HG03108 (cell line): ENCODE results near the gene CAMK2D.

Experiments
- ATAC-seq: cut with Tn5 transposase; IDR thresholded peaks from one replicate; pipeline ENCODE4 v1.9.1; 2021; ENCODE audit warnings: moderate library complexity; ENCODE audit not compliant: unreplicated experiment

CAMK2D gene

DNA sequence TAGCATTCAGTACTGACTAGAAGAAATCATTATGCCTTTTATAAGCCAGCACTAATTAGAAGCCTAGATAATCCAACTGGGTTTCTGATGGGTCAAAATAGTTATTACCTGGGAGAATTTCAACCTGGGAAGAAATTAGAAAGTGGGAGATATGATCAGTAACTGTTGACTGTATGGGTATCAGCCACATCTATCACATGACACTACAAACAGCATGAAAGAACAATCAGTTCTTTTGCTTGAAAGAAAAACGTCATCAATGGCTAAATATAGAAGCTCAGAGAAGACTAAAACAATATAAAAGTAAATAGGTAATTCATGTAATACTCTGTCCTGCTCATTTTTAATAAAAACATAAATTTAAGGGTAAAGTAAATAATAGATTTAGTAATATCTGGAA, 145.1 kb downstream of the CAMK2D start:
- ATAC-seq: no peak

DNA sequence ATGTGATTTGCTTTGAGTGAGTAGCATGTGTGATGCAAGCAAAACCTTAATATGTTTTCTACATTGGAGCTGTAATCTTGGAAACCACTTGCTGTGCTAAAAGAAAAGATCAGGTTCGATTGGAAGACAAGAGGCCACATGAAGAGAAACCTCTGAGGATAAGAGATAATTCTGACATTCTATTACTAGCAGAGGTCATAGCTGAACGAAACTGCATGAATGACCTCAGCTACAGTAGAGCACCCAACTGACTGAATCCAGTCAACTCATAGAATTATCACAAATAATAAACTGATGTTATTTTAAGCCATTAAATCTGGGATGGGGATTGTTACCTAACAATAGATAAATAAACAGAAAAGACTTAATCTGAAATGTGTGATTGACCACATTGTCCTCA, 147.1 kb downstream of the CAMK2D start:
- no peak for ATAC-seq

DNA sequence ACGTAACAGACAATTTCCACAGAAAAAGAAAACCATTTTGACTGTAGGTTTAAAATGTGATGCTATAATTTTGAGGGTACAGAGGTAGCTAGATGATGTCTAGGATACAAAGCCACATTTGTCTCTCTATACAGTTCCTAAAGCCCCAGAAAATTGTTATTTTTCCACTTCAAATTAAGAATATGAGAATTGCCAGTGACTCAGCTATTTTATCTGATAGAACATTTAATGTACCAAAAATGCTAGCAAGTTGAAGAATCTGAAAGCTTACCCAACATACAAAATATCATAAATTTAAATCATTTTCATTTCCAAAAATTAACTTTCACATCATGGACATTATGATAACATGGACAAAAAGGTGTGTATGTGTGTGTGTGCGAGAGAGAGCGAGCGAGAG, 148.0 kb downstream of the CAMK2D start:
- ATAC-seq: no peak

DNA sequence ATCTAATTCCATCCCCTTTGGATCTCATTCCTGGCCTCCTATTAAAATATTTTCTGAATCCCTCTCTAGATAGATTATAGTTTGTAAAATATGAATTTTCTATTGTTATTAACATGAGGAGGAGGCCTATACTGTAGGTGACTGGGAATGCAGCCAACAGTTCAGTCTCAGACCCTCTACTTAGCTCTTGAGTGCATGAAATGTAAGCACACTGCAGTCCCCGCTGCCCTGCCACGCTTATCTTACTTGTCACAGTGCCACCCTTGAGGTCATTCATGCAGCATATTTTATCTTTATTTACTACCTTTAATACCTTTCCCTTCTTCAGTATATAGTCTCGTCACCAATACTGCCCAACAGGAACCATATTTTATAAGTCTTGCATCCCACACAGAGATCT, 151.0 kb downstream of the CAMK2D start:
- ATAC-seq: no peak

DNA sequence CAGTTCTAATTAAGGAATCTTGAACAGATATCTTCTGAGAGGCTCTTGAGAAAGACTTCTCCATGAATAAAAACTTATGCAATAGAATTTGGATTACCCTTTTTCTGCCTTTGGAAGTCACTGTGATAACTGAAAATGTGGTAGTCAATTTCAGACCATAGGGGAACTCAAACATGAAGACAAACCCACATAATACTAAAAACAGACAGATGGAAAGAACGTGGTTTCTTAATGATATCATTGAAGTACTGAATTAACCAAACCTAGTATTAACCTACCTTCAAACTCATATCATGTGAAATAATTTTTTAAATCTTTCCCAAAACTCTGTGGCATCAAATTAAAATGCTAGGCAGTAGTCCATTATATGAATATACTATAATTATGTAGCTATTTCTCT, 153.5 kb downstream of the CAMK2D start:
- no peak for ATAC-seq

DNA sequence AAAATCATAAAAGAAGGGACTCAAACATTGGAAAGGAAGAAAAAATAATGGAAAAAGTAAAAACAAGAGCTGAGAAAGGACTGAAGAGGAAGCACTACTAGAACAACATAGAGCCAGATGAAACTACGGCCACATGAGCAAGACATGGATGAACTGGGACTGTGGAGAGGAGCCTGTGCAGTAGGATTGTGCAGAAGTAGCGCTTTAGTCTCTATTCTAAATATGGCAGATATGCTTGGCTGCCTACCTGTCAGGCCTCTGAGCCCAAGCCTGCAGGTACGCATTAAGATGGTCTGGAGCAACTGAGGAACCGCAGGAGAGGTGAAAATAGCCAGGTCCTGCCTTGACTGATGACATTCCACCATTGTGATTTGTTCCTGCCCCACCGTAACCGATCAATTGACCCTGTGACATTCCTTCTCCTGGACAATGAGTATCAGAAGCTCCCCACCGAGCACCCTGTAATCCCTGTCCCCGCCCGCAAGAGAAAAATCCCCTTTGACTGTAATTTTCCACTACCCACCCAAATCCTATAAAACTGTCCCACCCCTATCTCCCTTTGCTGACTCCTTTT, 154.3 kb downstream of the CAMK2D start:
- no peak for ATAC-seq

DNA sequence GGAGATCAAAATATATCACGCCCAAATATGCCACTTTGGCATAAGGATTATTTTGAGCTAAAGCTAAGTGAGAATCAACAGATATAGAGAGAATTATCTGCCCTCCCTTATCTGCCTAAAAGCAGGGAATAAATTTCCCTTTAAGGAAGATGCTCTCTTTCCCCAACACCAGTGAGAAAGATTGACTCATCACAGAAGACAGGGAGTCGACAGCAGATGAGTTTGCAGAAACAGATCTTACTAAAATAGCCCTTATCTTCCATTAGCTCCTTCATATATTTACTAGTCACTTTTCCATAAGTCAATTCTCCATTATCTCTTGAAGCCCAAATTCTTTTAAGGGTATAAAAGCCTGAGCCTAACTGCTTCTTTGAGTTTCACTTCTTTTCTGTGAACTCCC, 156.6 kb downstream of the CAMK2D start:
- ATAC-seq: no peak

DNA sequence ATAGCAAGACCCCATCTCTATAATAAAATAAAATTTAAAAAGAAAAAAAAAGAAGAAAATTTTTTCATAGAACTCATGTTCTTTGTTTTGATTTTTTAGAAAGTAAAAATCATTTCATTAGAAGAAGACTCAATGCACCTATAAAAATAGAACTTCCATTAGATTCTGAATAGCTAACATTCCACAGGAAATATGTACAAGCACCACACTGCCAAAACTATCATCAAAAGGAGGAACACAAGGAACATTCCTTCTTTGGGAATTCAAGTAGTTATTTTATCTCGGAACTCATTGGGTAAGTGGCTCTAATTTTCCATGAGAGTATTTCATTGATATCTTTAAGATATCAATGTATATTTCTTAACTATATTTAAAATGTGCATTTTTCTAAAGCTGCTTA, 157.6 kb downstream of the CAMK2D start:
- ATAC-seq: no peak

DNA sequence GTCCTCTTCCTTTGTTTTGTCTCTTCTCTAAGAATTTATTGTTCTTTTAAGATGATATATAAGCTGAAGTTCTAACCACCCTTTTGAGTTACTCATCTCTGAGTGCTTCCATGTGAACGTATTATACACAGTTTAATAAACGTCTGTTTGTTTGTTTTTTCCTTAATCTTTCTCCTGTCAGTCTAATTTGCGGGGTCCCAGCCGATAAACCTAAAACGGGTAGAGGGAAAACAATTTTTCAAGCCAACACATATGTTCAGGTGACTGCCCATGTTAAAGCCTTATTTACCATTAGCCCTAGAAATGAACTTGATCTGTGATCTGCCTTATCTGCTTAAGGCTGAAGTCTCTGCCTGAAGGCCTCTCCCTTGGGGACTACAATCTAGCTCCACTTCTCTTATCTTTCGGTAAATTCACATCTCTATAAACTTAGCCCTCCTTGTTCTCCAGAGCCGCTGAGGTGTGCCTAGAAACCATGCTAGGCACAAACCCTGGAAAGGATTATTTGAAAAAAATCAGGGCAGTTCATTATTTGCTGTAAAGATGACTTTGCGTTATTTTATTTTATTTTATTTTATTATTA, 158.8 kb downstream of the CAMK2D start:
- ATAC-seq: no peak

DNA sequence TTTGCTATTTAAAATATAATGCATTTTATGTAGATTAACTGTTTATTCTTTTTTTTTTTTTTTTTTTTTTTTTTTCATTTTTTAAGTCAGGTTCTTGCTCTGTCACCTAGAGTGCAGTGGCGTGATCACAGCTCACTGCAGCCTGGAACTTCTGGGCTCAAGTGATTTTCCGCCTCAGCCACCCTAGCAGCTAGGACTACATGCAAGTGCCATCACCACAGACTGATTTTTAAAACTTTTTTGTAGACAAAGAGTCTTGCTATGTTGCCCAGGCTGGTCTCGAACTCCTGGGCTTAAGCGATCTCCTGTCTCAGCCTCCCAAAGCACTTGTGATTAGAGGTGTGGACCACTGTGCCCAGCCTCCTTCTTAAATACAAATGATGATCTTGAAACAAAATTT, 159.9 kb downstream of the CAMK2D start:
- no peak for ATAC-seq

DNA sequence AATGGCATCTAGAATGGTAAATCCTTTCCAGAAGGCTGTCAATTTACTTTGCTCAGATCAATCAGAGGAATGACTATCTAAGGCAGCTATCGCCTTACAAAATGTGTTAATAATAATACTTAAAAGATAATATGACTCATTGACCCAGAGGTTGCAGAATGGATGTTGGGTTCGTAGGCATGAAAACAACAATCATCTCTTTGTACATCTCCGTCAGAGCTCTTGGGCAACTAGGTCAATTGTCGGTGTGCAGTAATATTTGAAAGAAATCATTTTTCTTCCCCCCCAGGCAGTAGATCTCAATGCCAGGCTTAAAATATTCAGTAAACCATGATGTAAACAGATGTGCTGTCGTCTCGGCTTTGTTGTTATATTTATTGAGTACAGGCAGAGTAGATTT, 165.1 kb downstream of the CAMK2D start:
- no peak for ATAC-seq

DNA sequence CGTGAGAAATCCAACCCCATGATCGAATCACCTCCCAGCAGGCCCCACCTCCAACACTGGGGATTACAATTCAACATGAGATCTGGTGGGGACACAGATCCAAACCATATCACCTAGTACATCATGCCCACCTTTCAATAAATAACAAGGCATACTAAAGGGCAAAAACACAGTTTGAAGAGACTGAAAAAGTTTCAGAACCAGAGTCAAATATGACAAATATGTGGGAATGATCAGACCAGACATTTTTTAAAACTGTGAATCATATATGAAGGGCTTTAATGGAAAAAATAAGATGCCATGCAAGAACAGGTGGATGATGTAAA, 167.3 kb downstream of the CAMK2D start:
- no peak for ATAC-seq

DNA sequence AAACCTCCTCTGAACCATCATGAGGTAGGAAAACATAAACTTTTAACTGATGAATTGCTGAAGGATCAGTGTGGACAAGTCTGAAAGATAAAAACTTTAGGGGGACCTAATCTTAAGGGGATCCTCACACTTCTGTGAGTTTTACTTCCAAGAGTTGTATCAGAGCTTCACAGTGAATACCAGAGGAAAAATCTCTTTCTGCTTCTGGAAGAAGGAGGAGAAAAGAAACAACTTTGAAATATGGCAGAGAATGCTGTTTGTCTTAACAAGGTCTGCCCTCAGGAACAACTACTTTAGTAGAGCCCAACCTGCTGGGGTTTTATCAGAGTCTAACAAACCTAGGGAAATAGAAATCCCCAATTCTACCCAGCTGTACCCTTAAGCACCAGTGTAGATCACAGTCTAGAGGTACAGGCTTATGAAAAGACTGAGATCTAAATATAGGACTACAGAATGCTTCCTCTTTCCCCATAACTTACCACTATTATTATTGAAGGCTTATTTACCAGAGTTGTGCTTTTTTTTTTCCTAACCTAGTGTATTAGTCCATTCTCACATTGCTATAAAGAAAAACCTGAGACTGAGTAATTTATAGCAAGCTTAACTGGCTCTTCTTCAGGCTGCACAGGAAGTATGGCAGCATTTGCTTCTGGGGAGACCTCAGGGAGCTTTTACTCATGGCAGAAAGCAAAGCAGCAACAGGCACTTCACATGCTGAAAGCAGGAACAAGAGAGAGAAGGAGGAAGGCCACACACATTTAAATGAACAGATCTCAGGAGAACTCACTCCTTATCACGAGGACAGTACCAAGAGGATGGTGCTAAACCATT, 167.9 kb downstream of the CAMK2D start:
- ATAC-seq: no peak

DNA sequence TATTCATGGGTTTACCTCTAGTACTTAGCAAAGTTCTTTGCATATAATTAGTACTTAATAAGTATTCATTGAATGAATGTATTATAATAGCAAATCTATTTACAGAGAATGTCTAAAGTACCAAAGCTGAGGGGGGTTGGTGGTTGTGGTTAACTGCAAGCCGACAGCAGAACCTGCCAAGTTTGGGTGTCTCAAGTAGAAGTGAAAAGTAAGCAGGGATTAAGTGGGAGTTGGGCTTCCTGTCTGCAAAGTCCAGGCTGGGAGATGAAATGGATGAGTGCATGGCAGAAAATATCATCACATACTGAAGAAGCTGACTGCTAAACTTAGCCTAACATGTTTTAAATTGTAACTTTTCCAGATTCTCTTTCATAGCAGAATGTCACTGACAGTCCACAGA, 169.6 kb downstream of the CAMK2D start:
- no peak for ATAC-seq

DNA sequence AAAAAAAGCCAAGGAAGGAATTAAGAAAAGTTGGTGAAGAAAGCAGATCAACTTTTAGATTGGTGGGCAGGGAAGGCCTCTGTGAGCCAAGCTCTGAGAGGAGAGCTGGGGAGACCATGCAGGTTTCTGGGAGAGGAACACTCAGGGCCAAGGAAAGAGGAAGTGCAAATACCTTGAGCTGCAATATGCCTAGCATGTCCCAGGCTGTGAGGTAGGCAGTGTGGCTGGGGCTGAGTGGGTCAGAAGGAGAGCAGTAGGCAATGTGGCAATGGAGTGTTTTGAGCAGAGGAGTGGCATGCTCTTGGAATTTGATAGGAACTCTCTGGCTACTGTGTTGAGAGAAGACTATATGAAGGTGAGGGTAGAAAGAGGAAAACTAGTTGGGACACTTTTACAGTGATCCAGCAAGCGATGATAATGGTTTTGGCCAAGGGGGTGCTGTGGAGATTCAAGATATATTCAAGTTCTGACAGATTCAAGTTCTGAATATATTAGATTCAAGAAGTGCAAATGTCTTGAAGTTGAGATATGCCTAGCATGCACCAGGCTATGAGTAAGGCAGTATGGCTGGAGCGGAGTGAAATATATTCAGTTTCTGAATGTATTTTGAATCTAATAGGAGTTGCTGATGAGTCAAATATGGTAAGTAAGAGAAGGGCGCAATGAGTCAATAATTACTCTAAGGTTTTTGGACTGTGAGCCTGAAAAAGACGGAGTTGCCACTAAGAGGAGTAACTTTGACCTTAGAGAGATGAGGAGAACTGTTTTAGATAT, 172.5 kb downstream of the CAMK2D start:
- ATAC-seq: no peak

DNA sequence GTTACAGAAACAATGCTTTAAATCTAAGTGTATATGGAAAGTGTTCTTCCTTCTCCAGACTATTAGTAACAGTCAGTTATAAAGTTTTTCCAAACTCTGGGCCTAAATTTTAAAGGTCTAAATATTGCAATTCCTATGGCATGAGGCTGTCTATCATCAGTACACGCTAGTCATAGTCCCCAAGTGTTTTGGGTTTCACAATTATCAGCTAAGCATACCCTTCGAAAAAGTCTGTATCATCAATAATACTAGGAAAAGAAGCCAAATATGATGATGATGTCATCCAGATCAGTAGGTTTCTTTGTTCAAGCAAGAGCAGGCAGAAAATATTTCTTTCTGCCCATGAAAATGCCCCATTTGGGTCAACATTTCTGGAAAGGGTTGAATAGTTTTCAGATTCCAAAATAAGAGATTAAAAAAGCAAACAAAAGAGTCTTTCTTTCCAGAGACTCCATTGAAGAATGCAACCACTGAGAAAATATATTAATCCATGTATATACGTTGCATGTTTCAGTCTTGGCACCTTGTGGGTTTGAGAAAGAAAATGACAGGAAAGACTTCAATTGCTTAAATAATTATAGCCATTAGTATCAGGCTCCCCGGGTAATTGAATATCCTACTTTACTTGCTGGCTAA, 173.8 kb downstream of the CAMK2D start:
- no peak for ATAC-seq

DNA sequence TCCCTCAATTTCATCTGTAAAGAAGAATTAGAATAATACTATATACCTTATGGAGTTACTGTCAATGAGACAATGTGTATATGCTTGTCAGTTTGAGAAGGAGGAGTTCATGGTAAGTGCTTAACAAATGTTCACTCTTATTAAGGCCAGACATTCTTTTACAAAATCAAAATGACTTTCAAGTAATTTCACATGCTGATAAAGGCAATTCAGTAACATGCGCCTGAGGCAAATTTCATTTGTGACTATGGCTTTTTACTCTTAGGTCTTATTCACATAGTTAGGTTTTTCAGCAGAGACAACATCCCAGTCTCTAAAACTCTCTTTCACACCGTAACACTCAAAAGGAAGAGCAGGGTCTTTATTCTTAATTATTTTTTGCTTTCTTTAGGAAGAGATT, 174.4 kb downstream of the CAMK2D start:
- ATAC-seq: no peak

DNA sequence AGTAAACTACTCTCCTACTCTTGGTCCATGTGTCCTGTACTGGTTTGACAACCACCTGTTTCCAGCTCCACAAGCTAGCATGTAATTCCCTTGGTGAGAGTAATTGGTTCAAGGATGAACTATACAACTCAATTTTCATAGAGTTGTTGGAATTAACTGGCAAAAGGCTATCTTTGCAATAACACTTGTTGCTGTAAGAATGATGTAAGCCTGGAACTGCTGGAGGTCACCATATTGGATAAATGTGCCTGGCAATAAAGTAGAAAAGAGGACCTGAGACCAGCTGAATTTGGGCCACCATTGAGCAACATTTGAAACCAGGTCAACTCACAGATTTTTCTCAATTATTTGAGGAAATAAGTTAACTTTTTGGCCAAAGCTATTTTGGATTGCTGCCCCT, 175.5 kb downstream of the CAMK2D start:
- no peak for ATAC-seq

DNA sequence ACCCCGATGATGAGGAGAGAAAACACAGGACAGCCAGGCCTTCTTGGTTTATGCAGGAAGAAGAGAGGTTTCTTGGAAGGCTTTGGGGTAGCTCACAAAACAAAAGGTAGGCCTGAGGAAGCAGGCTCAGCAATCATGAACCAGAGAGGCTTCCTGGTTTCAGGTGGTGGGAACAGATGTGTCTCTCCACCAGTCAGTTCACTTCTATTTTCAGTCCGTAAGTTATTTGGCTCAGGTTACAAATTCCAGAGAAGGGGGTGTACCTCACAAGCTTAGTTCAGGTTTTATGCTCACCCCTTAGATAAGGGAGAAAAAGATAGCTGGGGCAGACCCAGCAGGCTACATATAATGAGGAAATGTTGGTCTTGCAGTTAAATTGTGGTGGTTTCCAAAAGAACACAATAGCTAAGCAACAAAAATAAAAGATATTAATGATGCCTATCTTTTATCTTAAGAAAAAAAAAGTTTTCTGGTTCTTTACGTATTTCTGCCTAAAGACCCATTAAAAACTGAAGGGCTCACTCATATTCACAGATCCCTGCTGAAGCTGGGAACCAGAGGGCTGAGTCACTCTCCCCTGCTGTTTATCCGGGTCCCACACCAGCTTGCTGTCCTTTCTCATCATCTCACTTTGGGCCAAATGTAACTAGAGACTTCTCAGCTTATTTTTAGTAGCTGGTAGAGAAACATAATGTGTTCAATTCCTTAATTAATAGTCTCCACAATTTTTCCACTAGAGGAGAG, 177.0 kb downstream of the CAMK2D start:
- no peak for ATAC-seq

DNA sequence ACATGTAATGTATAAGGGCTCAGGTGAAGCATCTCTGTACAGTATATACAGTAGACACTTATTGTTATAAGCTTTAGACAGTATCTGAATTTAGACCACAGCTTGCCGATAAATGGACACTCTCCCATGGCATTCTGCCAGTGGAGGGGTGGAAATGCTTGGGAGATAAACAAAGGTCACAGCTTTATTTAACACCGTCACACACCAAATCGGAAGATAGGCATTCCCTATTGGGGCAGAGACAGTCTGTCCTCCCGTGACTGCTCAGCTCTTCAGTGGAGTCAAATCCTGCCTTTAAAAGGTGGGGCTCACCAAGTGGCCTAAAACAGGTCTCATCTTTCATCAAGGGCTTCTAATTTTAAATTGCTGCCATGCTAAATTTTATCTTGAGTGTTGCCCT, 178.8 kb downstream of the CAMK2D start:
- no peak for ATAC-seq

DNA sequence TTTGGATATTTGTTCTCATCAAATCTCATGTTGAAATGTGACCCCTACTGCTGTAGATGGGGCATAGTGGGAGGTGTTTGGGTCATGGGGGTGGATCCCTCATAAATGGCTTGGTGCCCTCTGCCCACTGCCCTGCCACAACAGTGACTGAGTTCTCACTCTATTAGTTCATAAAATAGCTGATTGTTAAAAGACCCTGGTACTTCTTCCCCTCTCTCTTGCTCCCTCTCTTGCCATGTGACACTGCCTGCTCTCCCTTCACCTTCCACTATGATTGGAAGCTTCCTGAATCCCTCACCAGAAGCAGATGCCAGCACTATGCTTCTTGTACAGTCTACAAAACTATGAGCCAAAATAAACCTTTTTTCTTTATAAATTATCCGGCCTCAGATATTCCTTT, 182.2 kb downstream of the CAMK2D start:
- ATAC-seq: no peak
